HG02852 (cell line): ENCODE measurements around the gene ADAM11.

Experiments
- ATAC-seq: cut with Tn5 transposase; IDR thresholded peaks from one replicate; pipeline ENCODE4 v1.9.1; 2021; ENCODE audit warnings: mild to moderate bottlenecking, moderate library complexity; ENCODE audit not compliant: unreplicated experiment

Gene ADAM11

DNA sequence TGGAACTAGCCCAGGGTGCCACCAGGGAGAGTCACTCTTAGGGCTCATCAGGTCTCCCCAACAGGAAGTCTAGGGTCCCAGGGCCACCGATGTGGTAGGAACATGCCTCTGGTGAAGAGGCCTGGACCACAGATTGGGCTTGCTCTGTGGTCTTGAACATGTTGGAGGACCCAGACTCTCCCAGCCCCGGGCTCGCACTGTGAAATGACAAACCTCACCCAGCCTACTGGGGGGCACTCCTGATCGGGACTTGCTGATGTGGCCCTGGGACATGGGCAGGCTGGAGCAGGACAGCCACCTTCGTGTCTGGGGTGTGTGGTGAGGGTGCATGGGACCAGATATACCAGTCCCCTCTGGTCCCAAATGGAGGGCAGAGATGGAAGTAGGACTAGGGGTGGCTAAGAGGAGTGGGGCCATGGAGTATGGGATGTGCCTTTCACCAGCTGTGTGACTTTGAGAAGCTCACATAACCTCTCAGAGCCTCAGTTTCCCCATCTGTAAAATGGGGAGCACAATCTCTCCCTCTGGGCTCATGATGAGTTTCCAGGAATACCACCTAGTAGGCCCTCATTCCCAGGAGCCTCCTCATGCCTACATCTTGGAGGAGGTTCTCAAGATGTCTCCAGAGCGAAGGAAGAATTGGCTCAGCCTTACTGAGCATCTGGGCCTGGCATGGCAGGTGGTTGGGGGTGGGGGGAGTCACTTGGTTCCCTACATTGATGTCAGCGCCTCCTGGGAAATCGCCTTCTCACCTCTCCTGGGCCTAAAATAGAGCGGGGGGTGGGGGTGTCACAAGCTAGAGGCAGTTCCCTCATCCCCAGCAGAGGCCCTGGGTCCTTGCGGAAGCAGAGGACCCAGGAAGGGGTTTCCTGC, 1.5 kb upstream of the ADAM11 start:
- ATAC-seq: no peak

DNA sequence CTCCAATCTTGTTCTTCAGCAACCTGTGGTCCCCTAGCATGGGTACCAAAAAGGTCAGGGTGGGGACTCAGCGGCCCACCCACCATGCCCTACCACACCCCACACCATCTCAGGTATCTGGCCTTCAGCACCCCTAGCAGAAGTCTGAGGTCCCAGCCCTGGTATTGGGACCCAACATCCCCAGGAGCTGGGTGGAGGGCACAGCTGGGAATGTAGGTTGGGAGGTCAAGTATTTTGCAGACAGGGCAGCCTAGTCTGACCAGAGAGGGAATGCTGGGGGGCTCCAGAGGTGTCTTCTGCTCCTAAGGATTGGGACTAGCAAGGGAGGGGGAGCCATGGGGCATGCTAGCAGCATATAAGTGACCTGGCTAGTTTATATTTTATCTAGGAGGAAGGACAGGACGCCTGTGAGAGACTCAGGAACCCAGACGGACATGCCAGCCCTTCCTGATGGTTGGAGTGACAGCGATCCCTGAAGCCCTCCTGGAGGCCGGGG, 822 bp upstream of the ADAM11 start:
- ATAC-seq: no peak

DNA sequence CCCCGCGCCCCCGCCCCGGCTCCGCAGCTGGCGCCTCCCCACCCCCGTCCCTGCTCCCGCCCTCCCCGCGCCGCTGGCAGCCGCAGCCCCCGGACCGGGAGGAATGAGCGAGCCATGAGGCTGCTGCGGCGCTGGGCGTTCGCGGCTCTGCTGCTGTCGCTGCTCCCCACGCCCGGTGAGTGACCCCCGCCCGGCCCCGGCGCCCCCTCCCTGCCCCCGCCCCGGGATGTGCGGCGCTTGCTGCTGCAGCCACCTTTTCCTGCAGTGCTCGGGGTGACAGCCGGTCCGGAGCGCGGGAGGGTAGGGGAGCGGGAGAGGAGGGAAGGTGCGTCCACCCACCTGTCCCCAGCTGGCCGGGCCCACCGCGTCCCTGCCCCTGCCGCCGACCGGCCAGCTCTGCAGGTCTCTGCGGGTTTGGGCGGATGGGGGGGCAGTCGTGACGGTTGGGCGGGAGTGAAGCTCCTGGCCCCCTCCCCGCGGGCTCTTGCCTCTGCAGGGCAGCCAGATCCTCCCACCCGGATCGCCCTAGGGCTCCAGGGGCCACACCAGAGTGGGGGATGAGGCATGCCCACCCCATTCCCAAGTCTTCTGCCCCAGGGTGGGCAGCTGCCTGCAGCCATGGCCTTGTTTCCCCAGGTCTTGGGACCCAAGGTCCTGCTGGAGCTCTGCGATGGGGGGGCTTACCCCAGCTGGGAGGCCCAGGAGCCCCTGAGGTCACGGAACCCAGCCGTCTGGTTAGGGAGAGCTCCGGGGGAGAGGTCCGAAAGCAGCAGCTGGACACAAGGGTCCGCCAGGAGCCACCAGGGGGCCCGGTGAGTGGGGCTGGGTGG, 513 bp downstream of the ADAM11 start:
- no peak for ATAC-seq

DNA sequence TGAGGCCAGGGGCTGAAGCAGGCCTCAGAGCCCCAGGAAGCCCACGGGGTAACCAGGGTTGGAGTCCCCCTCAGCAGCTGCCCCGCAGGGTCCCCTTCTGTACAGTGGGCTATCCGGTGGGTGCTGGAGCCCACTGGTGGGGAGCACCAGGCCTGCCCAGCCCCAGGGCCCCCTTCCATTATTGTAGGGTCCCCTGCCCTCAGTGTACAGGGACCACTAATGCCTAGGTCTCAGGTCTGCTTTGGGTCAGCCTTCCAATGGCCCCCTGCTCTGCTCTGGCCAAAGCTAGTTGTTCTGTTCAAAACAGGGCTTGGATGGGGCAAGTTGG, 1.1 kb downstream of the ADAM11 start:
- ATAC-seq: no peak

DNA sequence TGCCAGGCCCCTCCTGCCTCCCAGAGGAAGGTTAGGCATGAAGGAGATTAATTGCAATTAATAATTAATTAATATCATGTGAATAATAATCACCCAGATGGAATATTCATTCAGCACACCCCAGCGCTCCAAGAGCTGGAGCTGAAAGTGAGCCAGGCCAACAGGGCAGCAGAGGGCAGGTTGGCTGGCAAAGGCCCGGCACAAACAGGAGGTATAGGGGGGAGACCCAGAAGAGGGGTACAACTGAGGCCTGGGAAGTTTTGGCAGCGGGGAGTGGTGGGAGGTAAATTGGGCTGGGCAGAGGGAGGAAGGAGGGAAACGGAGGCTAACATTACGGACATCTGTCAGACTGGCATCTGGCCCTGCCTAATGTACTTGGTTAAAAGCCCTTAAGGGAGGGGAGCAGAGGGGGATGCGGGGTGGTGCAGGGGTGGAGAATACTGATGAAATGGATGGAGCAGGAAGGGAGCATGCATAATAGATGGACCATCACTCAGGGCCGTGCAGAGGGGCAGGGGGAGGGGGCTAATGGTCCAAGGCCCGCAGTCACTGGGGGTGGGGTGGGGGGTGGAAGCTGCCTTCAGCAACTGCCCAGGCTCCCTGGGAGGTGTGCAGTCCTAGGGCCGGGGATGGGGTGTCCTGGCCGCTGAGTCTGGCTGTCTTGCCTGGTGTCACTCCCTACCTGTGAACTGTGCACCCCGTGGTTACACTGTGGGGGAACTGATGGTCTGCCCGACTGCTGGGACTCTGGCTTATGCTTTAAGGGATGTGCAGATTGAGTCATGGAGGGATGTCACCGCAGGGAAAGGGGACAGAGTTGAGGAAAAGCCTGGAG, 1.9 kb downstream of the ADAM11 start:
- ATAC-seq: no peak

DNA sequence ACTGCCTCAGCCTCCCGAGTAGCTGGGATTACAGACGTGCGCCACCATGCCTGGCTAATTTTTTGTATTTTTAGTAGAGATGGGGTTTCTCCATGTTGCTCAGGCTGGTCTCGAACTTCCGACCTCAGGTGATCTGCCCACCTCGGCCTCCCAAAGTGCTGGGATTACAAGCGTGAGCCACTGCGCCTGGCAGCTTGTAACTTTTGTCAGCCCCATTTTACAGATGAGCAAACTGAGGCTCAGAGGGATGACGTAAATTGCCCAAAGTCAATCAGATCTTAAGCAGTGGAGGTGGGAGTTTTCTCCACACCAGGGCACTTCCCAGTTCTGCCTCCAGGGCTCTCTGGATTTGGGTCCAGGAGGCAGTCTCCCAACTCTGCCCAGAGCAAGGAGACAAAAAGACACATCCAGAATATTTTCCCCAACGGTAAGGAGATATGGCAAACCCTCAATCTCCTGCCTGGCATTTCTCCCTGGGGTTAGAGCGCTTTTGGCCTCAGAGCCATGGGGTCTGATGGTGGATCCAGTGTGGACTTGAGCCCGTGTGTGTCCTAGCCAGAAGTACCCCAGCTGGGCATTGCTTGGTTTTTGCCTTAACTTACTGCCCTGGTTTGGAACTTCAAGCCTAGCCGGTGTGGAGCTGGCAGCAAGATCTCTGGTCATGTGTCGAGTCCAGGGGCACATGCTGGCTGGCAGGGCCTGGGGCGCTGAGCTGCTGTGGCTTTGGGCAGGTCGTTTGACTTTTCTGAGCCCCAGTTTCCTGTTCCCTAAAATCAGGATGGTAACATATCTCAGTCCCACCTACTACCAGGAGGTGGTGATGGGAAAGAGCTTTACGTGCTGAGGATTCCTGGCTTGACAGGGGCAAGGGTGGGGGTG, 3.4 kb downstream of the ADAM11 start:
- ATAC-seq: no peak

DNA sequence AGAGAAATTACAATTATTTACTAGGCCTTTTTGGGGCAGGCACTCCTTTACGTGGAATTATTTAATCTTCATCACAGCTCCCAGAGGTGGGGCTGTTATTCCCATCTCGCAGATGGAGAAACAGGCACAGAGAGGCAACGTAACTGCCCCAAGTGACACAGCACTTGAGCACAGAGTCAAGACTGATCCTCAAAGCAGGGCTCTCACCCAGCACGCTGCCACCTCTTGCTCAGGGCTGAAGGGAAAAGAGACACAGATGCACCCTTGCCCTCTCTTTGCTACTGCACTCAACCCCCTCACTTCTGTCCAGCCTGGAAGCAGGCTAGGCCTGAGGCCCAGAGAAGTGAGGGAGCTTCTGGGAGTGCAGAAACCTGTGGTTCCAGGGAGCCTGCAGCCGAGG, 4.4 kb downstream of the ADAM11 start:
- no peak for ATAC-seq

DNA sequence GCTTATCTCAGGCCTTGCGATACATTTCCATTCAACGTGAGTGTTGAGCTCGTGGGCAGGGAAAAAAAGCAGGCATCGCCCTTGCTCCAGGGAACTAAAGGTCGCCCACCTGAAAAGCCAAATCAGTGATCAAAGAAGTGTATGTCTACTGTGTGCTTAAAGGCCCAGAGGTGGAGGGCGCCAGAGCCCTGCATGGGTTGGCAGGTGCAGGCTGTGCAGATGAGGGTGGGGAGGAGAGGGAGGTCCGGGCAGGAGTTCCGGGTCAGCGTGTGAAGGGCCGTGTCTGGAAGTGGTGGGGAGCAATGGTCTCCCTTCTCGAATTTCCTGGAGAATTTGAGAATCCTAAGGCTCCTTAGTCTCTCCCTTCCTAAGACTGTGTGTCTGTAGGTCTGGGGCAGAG, 7.2 kb downstream of the ADAM11 start:
- ATAC-seq: no peak

DNA sequence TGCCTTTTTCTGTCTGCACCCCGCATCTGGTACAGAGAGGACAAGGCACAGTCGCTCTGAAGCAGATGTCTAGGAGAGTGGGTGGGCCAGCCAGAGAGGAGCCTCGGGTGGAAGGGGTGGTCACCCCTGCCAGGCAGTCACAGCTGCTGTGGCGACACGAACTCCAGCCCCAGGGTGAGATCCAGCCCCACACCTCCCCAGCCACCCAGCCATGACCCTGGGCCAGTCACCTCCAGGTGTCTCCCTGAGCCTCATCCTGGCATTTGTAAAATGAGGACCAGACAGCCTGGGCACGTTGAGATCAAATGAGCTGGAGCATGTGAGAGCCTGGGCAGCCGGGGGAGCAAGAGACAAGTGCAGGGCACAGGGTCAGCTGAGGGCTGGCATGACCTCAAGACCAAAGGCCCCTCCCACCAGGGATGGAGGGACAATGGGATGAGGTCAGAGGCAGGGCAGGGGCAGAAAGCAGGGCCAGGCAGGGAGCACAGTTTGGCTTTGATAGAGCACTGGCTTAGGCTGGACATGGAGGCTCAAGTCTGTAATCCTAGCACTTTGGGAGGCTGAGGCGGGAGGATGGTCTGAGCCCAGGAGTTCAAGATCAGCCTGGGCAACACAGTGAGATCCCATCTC, 7.7 kb downstream of the ADAM11 start:
- no peak for ATAC-seq

DNA sequence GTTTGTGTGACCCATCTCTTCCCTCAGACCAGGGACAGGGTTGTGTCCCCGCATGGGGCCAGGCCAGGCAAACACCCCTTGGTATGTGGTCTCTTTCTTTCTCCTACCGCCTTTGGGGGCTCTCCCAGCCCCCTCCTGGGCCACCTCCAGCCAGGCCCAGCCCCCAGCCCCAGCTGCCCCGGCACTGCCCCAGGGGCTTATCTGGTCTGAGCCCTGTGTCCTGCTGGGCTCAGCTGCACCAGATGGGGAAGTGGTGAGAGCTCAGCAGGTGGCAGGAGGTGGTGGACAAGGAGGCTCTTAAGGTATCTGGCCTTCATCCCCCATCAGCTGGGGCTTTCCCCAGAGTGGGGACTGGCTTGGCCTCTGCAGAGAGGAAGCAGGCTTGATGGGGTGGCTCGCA, 8.7 kb downstream of the ADAM11 start:
- ATAC-seq: no peak

DNA sequence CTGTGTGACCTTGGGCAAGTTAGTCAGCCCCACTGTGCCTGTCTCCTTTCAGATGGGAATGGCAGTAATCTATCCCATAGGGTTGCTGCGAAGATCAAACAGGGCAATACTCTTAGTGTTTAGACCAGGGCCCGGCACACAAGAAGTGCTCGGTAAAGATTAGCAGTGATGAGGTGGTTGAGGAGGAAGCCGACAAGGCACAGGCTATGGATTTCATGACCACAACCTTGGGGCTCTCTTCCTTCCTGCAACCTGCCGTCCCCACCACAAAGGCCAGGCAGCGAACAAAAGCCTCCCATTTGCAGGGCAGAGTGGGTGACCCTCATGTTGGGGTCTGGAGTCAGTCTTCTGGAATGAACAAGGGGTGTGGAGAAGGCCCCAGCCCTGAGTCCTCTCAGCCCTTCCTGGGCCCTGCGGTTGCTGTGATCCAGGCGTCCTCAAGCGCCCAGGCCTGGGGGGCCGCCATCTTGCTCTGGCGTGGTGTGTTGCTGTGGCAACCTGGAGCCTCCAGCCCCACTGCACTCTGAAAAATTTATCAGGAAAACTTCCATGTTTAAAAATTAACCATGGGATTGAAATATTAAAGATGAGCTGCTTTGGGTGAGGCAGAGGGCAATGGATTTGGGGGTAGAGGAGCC, 9.8 kb downstream of the ADAM11 start:
- ATAC-seq: no peak

DNA sequence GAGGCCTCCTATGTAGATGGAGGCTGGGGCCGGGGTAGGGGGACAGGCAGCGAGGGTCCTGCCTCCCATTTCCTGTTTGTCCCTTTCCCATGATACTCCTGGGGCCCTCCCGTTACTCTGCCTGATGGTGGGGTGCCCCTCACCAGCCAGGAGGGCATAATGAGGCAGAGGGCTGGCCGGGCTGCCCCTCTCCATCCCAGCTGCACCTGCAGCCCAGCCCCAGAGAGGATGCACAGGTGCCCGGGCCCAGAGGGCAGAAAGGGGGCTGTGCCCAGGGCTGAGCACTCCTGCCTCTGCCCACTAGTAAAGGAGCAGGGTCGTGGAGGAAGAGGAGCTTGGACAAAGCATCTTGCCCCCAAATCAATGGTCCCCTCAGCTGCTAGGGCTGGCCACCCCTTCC, 10.4 kb downstream of the ADAM11 start:
- no peak for ATAC-seq

DNA sequence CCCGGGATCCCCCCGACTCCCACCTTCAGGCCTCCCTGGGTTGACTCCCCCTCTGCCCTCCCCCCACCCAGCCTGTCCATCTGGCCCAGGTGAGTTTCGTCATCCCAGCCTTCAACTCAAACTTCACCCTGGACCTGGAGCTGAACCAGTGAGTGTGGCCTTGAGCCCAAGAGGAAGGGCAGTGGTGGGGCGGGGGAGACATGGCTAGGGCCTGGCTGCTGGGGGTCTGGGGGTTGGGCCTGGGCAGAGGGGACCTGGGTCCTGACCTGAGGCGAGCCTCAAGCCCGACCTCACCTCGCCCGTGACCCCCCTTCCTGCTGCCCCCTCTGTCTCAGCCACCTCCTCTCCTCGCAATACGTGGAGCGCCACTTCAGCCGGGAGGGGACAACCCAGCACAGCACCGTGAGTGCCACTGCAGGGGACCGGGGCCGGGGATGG, 10.9 kb downstream of the ADAM11 start:
- no peak for ATAC-seq

DNA sequence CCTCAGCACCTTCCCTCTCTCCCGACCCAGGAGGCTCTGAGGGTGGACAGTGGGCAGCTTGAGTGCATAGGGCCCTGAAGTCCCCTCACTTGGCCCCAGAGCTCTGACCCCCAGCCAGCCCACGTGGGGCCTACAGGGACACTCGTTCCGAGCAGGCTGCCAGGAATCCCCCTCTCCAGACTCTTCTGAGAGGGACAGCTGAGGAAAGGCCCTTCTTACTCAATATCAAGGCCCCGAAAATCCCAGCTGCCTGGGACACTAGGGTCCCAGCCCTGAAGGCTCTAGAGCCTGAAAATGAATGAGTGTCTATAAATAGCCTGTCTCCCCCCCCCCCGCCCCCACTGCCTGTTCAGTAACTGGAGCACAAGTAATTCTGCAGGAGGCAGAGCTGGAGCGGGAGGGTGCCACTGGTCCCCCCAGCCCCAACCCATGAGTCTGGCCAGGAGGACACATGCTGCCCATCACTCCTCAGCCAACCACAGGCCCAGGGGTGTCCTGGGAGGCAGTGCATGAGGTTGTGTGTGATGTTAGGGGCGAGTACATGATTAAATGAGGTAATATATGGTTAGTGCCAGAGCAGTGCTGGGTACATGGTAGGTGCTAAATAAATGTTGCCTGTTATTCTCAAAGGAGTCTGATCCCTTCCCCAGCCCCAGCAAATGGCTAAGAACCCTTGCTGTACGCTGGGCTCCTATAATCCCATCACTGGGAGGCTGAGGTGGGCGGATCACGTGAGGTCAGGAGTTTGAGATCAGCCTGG, 11.6 kb downstream of the ADAM11 start:
- ATAC-seq: no peak

DNA sequence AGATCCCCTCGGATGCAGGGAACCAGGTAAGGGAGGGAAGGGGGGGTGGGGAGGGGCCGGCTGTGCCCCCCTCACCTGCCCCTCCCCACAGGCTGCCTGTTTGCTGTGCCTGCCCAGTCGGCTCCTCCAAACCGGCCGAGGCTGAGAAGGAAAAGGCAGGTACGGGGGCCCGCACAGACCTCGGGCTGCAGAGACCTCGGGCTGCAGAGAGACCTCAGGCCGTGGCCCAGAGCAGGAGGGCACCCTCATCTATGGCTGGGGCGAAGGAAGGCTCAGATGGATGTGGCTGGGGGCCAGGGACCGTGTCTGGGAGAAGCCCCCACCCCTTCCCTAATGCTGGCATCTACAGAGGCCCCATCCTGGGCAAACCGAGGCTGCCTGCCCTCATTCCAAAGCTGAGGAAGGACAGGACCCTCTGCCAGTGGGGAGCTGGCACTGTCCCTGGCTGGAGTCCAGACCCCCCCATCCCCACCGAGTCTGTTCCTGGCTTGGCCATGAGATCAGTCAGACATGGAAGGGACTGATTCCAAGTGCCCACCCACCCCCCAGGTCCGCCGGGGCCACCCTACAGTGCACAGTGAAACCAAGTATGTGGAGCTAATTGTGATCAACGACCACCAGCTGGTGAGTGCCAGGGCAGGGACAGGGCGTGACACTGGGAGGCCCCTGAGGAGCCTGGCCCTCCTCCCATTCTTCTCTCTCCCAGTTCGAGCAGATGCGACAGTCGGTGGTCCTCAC, 13.7 kb downstream of the ADAM11 start:
- no peak for ATAC-seq

DNA sequence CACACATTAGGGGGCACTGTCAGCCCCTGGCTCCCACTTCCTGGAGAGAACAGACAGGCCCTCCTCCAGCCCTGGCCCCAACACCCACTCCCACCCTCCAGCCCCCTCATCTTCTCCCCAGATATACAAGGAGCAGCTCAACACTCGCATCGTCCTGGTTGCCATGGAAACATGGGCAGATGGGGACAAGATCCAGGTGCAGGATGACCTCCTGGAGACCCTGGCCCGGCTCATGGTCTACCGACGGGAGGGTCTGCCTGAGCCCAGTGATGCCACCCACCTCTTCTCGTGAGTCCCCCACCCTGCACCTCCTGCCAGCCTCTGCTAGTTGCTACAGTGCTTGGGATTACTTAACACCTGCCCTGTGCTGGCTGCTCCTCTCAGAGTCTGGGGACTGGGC, 14.4 kb downstream of the ADAM11 start:
- ATAC-seq: no peak

DNA sequence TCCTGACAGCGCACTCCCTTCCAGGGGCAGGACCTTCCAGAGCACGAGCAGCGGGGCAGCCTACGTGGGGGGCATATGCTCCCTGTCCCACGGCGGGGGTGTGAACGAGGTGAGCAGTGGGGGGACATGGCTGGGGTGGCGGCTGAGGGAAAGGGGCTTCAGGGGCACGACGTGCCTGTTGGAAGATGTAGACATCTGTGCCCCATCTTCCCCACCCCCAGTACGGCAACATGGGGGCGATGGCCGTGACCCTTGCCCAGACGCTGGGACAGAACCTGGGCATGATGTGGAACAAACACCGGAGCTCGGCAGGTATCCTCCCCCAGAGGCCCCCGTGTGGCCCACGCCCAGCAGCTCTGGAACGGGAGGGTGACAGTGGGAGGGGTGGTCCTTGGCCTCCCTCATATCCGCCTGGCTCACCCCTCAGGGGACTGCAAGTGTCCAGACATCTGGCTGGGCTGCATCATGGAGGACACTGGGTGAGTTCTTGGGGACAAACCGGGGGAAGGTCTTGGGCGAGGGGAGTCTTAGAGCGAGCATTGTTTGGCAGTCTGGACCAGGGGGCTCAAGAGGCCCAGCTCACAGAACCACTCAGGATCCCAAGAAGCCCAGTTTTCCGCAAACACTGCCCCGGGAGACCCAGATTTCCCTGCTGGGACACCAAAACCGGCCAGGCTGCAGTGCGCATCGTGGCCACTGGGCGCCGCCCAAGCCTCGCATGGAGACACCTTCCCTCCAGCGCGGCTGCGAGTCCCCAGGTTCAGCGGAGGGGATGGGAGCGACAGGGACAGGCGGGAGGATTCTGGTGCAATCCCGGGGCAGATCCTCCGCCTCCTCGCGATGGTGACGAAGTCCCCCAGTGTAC, 15.7 kb downstream of the ADAM11 start:
- peak; percentile 27 for ATAC-seq
